Measurements from ENCODE around the gene ACAA2. TPM values are rescaled to one million over a fixed set of nuclear protein-coding genes. Genes with fewer than 3 reads are reported as not detected.

ACAA2 gene
- total RNA-seq, 1 experiment from 2014 or later: 50.8 TPM

DNA sequence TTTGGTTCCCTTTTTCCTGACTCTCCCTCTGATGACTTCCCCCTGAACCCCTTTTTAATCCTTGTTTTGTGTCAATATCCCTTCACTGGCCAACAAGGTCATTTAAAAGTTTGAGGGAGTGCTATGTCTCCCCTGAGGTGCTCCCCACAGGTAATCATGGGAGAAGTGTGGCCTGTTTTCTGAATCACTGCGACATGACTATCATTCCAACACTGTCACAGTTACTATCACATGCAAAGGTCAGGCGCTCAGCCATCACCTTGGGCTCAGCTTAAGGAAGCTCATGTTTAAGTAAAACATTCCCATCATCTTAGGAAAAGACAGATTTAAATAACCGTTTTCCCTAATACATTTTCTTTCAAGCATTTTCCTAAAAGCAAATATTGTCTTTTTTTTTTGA is 20.9 kb upstream of the ACAA2 start:
- H3K9me3 ChIP-seq (ENCODE audit: control insufficient read depth, insufficient read depth, low read depth, low read length): no peaks in the 10 kb centered on the region
- no peaks in the 10 kb centered on the region for H3K36me3 ChIP-seq (ENCODE audit: control insufficient read depth, insufficient read depth, low read length)
- H3K27ac ChIP-seq (ENCODE audit: low read length): no peak overlapping the region
- ChIA-PET CTCF (no interaction called here), POLR2A (interaction anchor here (1.1 kb wide), 1 partner anchor 19 kb away, joined by 3 read pairs; no protein-coding TSS in a partner anchor)
- ATAC-seq: no peak
- intact Hi-C loops (cut with micrococcal nuclease; ENCODE audit: unreplicated experiment): no loop called here
- no peak for DNase-seq (ENCODE audit: low read depth, low spot score)
- in situ Hi-C loops (cut with HindIII; ENCODE audit: low pct_unique_long_range_greater_than_20kb, low sequenced_read_pairs): no loop called here
- H3K4me1 ChIP-seq (ENCODE audit: control insufficient read depth, insufficient read depth, low read length): no peaks in the 10 kb centered on the region
- H3K27me3 ChIP-seq (ENCODE audit: control insufficient read depth, insufficient read depth, low read length): no peaks in the 10 kb centered on the region
- H3K4me3 ChIP-seq (ENCODE audit: low read depth in 2 of 2, low read length in 2 of 2): no peak overlapping the region
- no TSS peak for BruUV-seq (replicated peaks)
- TF ChIP-seq, protein P1, sequence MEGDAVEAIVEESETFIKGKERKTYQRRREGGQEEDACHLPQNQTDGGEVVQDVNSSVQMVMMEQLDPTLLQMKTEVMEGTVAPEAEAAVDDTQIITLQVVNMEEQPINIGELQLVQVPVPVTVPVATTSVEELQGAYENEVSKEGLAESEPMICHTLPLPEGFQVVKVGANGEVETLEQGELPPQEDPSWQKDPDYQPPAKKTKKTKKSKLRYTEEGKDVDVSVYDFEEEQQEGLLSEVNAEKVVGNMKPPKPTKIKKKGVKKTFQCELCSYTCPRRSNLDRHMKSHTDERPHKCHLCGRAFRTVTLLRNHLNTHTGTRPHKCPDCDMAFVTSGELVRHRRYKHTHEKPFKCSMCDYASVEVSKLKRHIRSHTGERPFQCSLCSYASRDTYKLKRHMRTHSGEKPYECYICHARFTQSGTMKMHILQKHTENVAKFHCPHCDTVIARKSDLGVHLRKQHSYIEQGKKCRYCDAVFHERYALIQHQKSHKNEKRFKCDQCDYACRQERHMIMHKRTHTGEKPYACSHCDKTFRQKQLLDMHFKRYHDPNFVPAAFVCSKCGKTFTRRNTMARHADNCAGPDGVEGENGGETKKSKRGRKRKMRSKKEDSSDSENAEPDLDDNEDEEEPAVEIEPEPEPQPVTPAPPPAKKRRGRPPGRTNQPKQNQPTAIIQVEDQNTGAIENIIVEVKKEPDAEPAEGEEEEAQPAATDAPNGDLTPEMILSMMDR (IDR thresholded peaks at IDR 0.05): no peak
- no peak for TF ChIP-seq POLR2AphosphoS5 (IDR thresholded peaks at IDR 0.05; ENCODE audit: low read depth, low read length)
- TF ChIP-seq TCF7L2 (IDR thresholded peaks at IDR 0.05; ENCODE audit: low read depth, low read length): no peak
- no peak for TF ChIP-seq SIN3A (IDR thresholded peaks at IDR 0.05; ENCODE audit: borderline replicate concordance, insufficient read depth, low read depth, low read length)
- TF ChIP-seq, protein P2, sequence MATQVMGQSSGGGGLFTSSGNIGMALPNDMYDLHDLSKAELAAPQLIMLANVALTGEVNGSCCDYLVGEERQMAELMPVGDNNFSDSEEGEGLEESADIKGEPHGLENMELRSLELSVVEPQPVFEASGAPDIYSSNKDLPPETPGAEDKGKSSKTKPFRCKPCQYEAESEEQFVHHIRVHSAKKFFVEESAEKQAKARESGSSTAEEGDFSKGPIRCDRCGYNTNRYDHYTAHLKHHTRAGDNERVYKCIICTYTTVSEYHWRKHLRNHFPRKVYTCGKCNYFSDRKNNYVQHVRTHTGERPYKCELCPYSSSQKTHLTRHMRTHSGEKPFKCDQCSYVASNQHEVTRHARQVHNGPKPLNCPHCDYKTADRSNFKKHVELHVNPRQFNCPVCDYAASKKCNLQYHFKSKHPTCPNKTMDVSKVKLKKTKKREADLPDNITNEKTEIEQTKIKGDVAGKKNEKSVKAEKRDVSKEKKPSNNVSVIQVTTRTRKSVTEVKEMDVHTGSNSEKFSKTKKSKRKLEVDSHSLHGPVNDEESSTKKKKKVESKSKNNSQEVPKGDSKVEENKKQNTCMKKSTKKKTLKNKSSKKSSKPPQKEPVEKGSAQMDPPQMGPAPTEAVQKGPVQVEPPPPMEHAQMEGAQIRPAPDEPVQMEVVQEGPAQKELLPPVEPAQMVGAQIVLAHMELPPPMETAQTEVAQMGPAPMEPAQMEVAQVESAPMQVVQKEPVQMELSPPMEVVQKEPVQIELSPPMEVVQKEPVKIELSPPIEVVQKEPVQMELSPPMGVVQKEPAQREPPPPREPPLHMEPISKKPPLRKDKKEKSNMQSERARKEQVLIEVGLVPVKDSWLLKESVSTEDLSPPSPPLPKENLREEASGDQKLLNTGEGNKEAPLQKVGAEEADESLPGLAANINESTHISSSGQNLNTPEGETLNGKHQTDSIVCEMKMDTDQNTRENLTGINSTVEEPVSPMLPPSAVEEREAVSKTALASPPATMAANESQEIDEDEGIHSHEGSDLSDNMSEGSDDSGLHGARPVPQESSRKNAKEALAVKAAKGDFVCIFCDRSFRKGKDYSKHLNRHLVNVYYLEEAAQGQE (IDR thresholded peaks at IDR 0.05; ENCODE audit: insufficient read depth in 1 of 2, low read depth in 2 of 2, low read length in 1 of 2): no peak

DNA sequence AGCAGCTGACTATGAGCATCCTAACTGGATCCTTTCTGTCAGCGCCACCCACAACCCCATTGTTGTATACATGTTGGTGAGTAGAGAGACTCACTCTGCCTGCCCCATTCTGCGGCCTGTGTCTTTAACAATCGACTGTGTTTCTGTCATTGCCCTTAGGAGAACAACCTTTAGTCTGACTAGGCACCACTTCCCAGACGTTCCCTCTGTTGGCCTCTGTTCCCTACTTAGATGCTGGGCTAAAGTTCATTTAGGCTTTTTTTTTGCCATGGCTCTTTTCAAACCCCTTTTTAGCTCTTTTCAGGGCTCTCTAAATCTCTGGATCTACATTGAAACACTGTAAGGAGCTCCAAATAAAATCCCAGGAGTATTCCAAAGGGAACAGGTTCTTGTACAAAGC is 20.5 kb upstream of the ACAA2 start:
- Histone ChIP-seq H3K36me3 (ENCODE audit: control insufficient read depth, insufficient read depth, low read length) (no peaks in the 10 kb centered on the region), H3K4me3 (ENCODE audit: low read depth in 2 of 2, low read length in 2 of 2) (no peak overlapping the region), H3K27me3 (ENCODE audit: control insufficient read depth, insufficient read depth, low read length) (no peaks in the 10 kb centered on the region), H3K27ac (ENCODE audit: low read length) (no peak overlapping the region), H3K4me1 (ENCODE audit: control insufficient read depth, insufficient read depth, low read length) (no peaks in the 10 kb centered on the region), H3K9me3 (ENCODE audit: control insufficient read depth, insufficient read depth, low read depth, low read length) (no peaks in the 10 kb centered on the region)
- BruUV-seq (replicated peaks): no TSS peak
- ChIA-PET CTCF (no interaction called here), POLR2A (interaction anchor here (1.1 kb wide), 1 partner anchor 19 kb away, joined by 3 read pairs; no protein-coding TSS in a partner anchor)
- ATAC-seq (no peak), DNase-seq (ENCODE audit: low read depth, low spot score) (no peak)
- intact Hi-C loops (cut with micrococcal nuclease; ENCODE audit: unreplicated experiment): no loop called here
- TF ChIP-seq POLR2AphosphoS5 (IDR thresholded peaks at IDR 0.05; ENCODE audit: low read depth, low read length) (no peak), SIN3A (IDR thresholded peaks at IDR 0.05; ENCODE audit: borderline replicate concordance, insufficient read depth, low read depth, low read length) (no peak), TCF7L2 (IDR thresholded peaks at IDR 0.05; ENCODE audit: low read depth, low read length) (no peak)
- TF ChIP-seq, protein P2 (IDR thresholded peaks at IDR 0.05; ENCODE audit: insufficient read depth in 1 of 2, low read depth in 2 of 2, low read length in 1 of 2): no peak
- TF ChIP-seq, protein P1 (IDR thresholded peaks at IDR 0.05): no peak
- in situ Hi-C loops (cut with HindIII; ENCODE audit: low pct_unique_long_range_greater_than_20kb, low sequenced_read_pairs): no loop called here
